HG02571 (cell line): ENCODE data around the gene TGFB1.
"Not testable (repeated sequence)": the region's sequence is repeated elsewhere in the genome, so short reads cannot be mapped to it uniquely, and the experiment has no call there.

Experiments used
- ATAC-seq: cut with Tn5 transposase; IDR thresholded peaks from one replicate; pipeline ENCODE4 v1.9.1; 2021; ENCODE audit warnings: mild to moderate bottlenecking, moderate library complexity; ENCODE audit not compliant: unreplicated experiment

Gene TGFB1

GRCh38 chr19:41346916-41347315 is 6.8 kb downstream of the TGFB1 start:
- not testable (repeated sequence) for ATAC-seq

DNA sequence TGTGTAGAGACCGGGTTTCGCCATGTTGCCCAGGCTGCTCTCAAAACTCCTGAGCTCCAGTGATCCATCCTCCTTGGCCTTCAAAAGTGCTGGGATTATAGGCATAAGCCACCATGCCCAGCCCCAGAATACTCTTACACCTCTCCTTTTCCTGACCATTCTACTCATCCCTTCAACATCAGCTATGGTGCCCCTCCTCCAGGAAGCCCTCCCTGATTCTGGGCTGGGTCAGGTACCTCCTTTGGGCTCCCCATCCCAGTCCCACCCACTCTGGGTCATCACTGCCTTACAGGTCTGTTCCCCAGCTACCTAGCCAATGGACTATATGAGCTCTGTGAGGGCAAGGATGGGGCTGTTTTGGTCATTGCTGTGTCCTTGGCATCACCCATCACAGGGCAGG is 9.6 kb downstream of the TGFB1 start:
- ATAC-seq = no peak

DNA sequence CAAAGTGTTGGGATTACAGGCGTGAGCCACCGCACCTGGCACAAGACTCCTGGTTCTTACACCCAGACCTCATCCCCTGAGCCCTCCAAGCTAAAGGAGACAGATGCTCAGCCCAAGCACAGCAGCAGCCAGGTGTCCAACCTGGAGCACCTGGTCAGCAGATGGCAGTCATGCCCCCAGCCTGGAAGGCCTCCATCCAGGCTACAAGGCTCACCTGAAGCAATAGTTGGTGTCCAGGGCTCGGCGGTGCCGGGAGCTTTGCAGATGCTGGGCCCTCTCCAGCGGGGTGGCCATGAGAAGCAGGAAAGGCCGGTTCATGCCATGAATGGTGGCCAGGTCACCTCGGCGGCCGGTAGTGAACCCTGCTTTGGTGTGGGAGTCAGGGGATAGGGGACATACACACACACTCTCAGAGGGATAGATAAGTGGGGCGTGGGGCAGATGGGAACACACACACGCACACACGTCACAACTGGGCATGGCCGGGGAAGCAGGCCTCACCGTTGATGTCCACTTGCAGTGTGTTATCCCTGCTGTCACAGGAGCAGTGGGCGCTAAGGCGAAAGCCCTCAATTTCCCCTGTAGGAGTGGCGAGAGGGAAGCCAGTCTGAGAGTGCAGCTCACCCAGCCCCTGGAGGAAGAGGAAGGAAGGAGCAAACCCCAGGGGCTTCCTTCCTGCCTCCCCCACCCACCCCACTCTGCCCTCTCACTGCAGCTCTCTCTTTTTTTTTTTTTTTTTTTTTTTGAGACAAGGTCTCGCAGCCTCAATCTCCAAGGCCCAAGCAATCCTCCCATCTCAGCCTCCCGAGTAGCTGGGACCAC is 11.8 kb downstream of the TGFB1 start:
- no peak for ATAC-seq

GRCh38 chr19:41339936-41340335 is 13.8 kb downstream of the TGFB1 start:
- no peak for ATAC-seq

- ATAC-seq = no peak
Measured at GRCh38 chr19:41335467-41335866, 18.3 kb downstream of the TGFB1 start.

GRCh38 chr19:41334793-41335192 is 18.9 kb downstream of the TGFB1 start:
- ATAC-seq = no peak

GRCh38 chr19:41332468-41332867 is 21.3 kb downstream of the TGFB1 start:
- ATAC-seq = no peak

DNA sequence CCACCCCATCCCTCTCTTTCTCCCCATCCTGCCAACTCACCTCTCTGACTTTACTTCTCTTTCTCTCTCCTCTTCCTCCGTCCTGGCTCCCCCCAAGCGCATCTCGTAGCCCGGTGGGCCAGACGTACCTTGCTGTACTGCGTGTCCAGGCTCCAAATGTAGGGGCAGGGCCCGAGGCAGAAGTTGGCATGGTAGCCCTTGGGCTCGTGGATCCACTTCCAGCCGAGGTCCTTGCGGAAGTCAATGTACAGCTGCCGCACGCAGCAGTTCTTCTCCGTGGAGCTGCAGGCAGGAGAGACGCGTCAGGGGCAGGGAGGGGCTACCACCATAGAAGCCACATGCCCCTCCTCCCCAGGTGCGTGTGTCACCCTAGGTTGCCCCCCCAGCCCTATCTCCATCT is 21.7 kb downstream of the TGFB1 start:
- ATAC-seq = no peak

- no peak for ATAC-seq
Measured at GRCh38 chr19:41330946-41331678, 22.6 kb downstream of the TGFB1 start.

GRCh38 chr19:41330481-41330880 is 23.2 kb downstream of the TGFB1 start:
- ATAC-seq = no peak

GRCh38 chr19:41328842-41329225 is 24.9 kb downstream of the TGFB1 start:
- ATAC-seq = no peak

DNA sequence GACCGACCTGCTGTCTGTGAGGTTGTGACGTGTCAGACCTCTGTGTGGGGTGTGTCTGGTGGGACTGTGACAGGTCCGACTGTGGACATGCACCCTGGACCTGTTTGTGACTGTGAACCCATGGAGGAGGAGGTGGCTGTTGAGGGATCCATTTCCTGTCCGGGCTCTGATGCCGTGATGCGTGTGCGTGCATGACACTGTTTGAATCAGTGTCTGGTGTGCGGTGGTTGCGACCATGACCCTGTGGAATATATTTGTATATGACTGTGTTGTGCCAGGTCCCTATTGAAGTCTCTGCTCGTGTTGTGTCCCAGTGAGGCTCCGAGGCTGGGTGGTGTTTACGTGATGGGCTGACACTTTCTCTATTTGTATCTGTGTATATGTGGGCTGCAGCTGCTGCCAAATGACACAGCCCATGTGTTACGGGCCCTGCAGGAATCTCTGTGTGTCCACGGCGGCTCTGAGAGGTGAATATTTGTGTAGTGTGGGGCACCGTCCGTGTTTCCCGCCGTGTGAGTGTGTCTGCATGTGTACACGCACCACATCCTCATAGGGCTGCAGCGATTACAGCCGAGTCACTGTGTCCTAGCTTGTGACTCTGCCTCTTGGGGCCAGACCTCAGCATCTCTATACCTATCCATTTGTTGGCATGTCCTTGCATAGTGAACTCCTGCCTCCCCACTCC is 25.4 kb downstream of the TGFB1 start:
- no peak for ATAC-seq

DNA sequence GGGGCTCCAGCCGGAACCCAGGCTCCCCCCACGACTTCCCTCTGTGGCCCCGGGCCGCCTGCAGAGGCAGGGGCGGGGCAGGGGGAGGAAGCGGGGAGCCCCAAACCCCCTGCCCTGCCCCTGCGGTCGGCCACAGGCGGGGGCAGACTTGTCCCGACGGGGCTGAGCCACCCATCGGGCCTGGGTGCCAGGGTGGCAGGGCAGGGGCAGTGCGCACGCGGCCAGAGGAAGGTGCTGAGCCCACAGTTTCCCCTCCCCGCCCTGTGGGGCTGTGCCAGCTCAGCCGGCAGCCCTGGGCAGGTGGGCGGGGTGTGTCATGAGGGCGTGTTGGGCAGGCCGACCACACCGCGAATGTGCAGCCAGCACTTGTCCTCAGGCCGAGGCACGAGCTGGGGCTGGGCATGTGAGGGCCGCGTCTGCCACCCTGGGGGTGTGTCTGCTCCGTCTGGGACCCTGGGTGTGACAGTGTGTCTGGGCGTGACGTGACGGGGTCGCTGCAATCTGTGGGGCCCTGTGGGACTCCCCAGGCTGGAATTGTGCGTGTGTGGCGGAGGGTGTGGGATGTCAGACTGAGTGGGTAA is 26.1 kb downstream of the TGFB1 start:
- ATAC-seq = peak; percentile 58

GRCh38 chr19:41327076-41327575 is 26.6 kb downstream of the TGFB1 start:
- ATAC-seq = no peak

DNA sequence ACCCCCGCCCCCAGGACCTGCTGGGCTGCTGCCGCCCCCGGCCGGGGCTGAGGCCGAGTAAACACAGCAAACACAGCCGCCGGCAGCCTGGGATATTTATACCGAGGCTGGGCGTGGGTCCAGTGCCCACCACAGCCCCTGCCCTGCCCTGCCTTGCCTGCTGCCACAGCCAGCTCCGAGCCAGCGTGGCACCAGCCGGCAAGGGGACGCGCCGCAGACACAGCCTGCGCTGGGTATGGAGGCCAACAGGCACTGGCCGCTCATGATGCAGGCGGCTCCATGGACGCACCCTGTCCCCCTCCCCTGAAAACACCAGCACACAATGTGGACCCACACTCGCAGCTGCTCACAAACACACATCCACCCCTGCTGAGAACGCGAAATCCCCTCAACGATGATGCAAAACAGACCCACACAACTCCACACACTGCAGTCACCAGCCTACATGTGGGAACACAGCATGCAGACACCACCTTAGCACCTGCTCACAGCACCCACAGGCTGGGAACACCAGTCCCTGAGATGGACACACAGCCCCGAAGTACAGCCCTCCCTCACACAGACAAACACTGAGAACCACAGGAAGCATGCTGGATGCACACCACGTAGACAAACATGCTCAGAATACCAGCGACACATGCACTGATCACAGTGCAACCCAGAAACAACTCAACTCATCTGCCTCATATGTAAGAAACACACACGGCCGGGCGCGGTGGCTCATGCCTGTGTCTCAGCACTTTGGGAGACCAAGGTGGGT is 27.6 kb downstream of the TGFB1 start:
- no peak for ATAC-seq

DNA sequence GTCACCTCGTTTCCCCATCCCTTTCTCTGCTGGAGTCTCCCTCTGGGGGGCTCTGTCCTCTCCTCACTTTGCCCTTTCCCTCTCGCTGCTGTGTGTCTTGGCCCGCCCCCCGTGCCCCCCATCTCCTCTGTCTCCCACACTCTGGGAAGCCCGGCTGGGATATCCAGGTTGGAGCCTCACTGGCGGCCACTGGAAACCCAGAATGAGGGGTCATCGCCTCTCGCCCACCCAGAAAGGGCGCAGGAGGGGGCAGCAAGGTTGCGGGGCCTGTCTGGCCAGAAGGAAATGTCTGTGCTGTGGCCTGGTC is 28.1 kb downstream of the TGFB1 start:
- ATAC-seq = no peak

DNA sequence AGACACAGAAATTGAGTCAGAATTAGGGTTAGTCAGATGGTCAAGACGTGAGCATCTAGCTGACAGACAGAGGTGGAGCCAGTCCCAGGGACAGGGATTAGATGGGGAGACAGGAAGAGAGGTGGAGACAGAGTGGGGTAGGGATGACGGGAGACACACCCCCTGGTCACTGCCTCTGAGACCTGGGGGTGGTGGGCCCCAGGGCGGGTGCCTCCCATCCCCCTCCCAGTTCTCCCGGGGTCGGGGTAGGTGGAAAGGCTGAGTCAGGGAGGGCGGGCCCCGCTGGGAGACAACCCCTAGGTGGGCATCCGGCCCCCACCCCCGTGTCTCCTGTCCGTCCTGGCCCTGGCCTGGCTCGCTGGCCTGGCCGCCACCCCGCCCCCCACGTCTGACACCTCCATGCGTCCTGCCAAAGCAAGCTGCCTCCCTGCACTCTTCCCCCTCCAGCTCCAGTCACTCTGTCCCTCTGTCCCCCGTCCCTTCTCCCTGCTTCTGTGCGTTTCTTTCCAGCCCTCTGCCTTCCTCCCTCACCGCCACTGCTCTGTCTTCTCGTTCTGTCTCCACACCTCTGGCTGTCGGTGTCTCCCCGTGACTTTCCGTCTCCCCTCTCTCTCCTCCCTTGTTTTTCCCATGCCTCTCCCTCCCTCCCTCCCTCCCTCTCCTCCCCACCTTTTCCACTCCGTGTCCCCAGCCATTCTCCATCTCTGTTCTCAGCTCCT is 28.6 kb downstream of the TGFB1 start:
- ATAC-seq = no peak

DNA sequence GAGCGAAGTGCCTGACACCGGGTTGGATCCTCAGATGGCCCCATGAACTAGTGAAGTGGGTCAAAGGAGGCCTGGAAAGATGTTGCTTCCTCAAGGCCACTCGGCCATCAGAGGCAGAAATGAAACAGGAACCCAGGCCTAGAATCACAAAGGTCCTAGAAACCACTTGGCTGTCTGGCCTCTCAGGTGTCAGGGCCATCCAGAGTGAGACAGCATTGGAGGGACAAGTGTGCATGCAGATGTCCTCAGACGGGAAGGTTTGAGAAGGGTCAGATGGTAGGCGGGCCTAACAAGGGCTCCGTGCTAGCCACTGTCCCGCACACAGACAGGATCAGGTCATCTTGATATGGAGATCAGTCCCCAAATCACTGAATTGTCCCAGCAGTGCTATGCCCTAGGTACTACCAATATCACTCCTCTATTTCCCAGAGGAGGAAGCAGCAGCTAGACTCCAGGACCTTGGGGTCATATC is 29.5 kb downstream of the TGFB1 start:
- no peak for ATAC-seq

GRCh38 chr19:41323430-41324125 is 30.1 kb downstream of the TGFB1 start:
- ATAC-seq = no peak
